Measurements from ENCODE around the gene ATF4.

- TF ChIP-seq CTCF (conservative IDR thresholded peaks at IDR 0.05 in 1 of 2, IDR thresholded peaks at IDR 0.05 in 1 of 2; ENCODE audit: extremely low read depth in 1 of 2, insufficient read depth in 1 of 2, low read depth in 1 of 2, low read length in 2 of 2): no peak
- no peak for TF ChIP-seq EZH2 (IDR thresholded peaks at IDR 0.05; ENCODE audit: borderline replicate concordance, low read length)
These were observed 22.0 kb upstream of the ATF4 start for GRCh38 chr22:39498368-39498767.
